Prostate gland (tissue), 2 donors: ENCODE results near the gene PGBD5.

Experiments
- POLR2A ChIP-seq: fragments of 450-650 bp; IDR thresholded peaks from one replicate; pipeline ENCODE4 v1.6.1; 2016; ENCODE audit warnings: antibody characterized with exemption, mild to moderate bottlenecking
- TF ChIP-seq, protein P1 (sequence below), 4 experiments: fragments of 200-600 bp in 2 of 4; fragments of 450-650 bp in 2 of 4; sonication (generic) in 2 of 4; IDR thresholded peaks; 1 replicate in 3 of 4; 2 replicates in 1 of 4; pipeline ENCODE4 v1.5.1; 2016 to 2019; ENCODE audit warnings: antibody characterized with exemption in 4 of 4, mild to moderate bottlenecking in 2 of 4, moderate library complexity in 2 of 4

DNA sequence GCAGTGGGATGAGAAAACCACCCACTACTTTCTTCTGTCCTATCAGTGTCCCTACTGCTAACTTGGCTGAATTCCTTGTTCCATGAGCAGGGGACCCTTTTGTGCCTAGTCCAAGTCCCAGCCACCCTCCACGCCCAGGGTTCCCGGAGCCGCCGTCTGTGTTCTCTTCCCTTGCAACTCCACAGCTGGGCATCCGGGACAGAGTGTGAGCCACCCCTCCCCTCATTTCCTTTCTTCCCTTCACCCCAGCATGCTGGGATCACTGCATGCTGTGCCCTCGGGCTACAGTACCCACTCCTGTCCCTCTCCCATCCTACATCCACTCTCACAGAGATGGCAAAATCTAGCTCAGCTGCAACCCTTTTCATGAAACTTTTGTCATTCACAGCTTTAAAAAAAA, 44.5 kb downstream of the PGBD5 start:
- TF ChIP-seq POLR2A: no peak
- TF ChIP-seq, protein P1, sequence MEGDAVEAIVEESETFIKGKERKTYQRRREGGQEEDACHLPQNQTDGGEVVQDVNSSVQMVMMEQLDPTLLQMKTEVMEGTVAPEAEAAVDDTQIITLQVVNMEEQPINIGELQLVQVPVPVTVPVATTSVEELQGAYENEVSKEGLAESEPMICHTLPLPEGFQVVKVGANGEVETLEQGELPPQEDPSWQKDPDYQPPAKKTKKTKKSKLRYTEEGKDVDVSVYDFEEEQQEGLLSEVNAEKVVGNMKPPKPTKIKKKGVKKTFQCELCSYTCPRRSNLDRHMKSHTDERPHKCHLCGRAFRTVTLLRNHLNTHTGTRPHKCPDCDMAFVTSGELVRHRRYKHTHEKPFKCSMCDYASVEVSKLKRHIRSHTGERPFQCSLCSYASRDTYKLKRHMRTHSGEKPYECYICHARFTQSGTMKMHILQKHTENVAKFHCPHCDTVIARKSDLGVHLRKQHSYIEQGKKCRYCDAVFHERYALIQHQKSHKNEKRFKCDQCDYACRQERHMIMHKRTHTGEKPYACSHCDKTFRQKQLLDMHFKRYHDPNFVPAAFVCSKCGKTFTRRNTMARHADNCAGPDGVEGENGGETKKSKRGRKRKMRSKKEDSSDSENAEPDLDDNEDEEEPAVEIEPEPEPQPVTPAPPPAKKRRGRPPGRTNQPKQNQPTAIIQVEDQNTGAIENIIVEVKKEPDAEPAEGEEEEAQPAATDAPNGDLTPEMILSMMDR (IDR thresholded peaks at IDR 0.05): no peak
